T-helper 1 cell treated with Interleukin-12 subunit alpha and Interleukin-12 subunit beta and Interleukin-4 antibody, amounts not matched to agents 30 ng/mL and 1 ng/mL, for 36 hours (primary cell): Measurements from ENCODE around the gene RAB11A. TPM values are rescaled to one million over a fixed set of nuclear protein-coding genes. Genes with fewer than 3 reads are reported as not detected.

ENCODE experiments used
- intact Hi-C: fragments of 100-400 bp; cut with micrococcal nuclease; formaldehyde crosslinking; loops from one replicate; pipeline ENCODE4 v1.15.1; 2024
- total RNA-seq: library from RNA; stranded (reverse); gene quantifications from 2 replicates; pipeline ENCODE4 v1.2.3, GENCODE V29; 2022

Gene RAB11A
- total RNA-seq, 1 donor from 2014 or later = 212 TPM

GRCh38 chr15:65914386-65914785 is 45.1 kb downstream of the RAB11A start:
- intact Hi-C loops = no loop called here

- intact Hi-C loops = no loop called here
Measured at GRCh38 chr15:65914981-65915925, 46.0 kb downstream of the RAB11A start.

DNA sequence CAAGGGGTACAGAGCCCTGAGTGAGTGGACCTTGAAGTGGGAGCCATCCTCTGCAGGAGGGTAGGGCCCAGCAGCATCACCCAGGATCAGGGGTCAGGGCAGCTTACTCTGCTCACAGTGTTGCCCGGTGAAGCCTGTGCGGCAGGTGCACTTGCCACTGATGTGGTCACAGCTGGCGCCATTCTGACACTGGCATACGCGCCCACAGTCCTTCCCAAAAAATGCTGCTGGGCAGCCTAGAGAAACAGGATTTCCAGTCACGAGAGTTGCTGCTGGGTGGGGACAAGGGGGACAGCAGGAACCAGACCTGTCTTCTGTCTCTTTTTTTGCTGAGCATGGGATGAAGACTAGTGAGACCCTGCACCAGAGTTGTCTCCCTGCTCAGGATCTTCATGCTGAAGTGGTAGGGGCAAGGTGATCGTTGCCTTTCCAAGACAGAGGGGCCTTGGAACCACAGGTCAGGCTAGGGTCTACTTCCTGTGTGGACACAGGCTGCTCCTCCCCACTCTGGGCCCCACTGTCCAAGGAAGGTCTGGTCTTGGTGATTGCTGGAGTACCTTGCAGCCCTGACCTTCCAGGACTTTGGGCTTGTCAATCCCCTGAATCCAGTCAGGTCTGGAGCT is 46.9 kb downstream of the RAB11A start:
- intact Hi-C loops = loop anchor here (2.0 kb wide), 2 partner anchors 13 to 47 kb away; partner anchors contain the start of gene RAB11A

DNA sequence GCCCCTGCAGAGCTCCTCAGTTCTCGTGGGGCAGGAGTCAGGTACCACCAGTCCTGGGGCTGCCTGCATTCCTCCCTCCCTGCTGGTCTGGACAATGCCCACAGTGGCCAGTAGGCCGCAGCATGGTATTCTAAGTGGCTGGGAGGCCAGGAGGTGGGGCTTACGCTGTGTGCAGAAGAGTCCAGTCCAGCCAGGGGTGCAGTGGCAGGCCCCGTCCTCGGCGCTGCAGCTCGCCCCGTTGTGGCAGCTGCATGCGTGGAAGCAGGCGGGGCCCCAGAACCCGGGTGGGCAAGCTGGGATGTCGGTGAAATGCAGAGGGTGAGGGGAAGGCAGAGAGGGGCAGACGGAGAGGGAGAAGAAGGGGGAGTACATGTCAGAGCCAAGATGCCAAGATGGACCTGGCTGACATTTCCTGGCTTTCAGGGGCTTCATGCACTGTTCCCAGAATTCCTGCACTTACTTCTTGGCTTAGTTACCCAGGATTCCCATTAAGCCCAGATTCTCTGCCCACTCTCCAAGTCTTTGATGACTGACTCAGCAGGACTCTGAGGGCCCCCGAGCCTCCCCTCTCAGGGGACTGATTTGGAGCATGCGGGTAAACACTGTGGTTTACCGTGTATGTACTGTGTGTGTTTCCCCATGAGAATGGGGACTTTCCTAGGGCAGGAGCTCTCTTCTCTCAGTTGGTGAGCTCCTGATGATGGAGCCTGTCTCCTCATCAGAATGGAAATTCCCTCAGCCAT is 47.5 kb downstream of the RAB11A start:
- intact Hi-C loops = loop anchor here (1.0 to 2.0 kb wide), 4 partner anchors 14 to 48 kb away; partner anchors contain the start of gene RAB11A

DNA sequence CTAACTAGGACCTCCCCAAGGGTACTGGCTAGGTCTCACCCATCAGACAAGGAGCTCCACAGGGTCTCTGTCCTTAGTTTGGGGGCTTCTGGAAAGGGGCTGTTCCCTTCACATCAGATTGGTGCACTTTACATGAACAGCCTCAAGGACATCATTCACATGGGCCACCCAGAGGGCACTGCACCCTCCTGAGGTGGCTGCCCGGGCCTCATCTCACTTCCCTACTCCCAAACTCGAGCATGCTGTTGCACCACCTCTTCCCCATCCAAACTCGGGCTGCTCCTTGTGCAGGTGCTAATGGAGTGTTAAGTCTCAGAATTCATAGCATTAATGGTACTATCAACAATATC is 48.1 kb downstream of the RAB11A start:
- intact Hi-C loops = loop anchor here (1.0 to 2.0 kb wide), 4 partner anchors 15 to 49 kb away; partner anchors contain the start of gene RAB11A

DNA sequence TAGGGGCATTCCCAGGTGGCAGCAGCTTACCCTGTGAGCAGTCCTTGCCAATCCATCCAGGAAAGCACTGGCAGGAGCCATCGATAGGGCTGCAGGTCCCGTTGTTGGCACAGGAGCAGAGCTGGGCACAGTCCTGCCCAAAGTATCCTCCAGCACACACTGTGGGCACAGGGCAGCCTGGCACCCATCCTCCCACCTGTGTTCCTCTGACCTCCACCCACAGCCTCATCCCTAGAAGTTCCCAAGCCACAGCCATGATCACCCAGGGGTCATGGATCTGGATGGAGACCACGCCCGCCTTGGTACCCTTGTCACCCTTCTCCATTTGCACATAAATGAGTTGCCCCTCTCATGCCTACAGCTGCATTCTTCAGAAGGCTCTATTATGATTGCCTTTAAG is 48.6 kb downstream of the RAB11A start:
- intact Hi-C loops = loop anchor here (1.0 to 2.0 kb wide), 4 partner anchors 15 to 49 kb away; partner anchors contain the start of gene RAB11A

GRCh38 chr15:65918357-65918920 is 49.1 kb downstream of the RAB11A start:
- intact Hi-C loops = no loop called here

- intact Hi-C loops = no loop called here
Measured at GRCh38 chr15:65918945-65919344, 49.7 kb downstream of the RAB11A start.

DNA sequence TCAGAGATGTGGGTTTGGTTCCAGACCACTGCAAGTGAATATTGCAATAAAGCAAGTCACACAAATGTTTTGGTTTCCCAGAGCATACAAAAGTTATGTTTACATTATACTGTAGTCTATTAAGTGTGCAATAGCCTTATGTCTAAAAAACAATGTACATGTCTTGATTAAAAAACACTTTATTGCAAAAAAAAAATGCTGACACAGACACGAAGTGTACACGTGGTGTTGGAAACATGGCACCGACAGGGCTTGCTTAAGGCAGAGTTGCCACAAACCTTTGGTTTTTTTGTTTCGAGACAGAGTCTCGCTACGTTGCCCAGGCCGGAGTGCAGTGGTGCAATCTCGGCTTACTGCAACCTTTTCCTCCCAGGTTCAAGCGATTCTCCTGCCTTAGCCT is 50.1 kb downstream of the RAB11A start:
- intact Hi-C loops = no loop called here

GRCh38 chr15:65920121-65920520 is 50.8 kb downstream of the RAB11A start:
- intact Hi-C loops = no loop called here

DNA sequence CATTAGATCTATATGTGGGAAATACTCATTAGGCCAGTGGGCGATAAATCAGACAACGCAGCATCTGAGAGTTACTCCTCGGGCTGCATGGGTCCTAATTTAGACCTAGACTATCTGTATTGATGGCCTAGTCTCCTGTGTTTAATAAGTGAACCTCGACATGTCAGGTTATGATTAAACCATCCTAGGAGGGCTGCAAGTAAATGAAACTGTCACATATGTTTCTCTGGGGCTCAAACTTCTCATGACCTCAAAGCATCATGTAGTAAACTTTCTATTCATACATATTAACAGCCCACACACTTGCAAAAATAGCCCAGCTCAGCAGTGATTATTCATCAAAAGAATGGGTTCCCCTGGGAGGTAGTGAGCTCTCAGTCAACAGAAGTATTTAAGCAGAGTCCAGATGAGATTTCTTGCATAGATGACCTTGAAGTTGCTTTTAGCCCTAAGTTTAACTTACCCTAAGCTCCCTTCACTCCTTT is 51.6 kb downstream of the RAB11A start:
- intact Hi-C loops = no loop called here

GRCh38 chr15:65921780-65922179 is 52.5 kb downstream of the RAB11A start:
- intact Hi-C loops = no loop called here

- intact Hi-C loops = no loop called here
Measured at GRCh38 chr15:65922621-65923020, 53.3 kb downstream of the RAB11A start.

DNA sequence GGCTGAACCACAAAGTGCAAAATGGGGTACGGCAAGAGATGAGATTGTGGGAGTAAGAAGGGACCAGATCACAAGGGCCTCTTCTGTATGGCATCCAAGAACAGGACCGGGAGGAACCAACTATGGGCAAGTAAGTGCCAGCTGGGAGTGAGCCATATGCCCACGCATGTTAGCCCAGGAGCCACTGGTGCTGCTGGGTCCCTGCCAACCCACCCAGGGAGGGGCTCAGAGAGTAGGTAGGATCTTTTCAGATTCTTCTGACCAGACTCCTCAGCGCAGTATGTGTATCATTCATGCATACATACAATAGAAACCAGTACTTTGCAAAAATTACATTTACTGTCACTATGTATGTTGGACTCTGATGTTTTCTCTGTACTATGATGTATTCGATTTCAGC is 54.0 kb downstream of the RAB11A start:
- intact Hi-C loops = no loop called here

- intact Hi-C loops = no loop called here
Measured at GRCh38 chr15:65924004-65924403, 54.7 kb downstream of the RAB11A start.

DNA sequence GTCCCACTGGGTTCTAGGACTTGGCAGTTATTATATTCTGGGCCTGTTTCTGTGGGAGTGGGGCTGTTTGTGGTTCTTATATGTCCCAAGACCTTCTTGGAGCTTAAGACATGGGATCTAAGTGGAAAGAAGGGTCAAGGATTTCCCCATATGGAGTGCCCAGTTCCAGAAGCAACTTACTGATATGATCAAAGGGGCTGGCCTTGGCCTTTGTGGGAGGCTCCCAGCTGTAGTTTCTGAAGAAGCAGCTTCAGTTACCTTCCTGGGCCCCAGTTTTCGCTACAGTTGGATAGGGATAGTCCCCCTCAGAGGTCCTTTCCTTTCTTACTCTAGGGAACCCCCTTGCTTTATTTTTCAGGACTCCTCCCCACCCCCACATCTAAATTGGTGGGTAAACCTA is 56.0 kb downstream of the RAB11A start:
- intact Hi-C loops = no loop called here

DNA sequence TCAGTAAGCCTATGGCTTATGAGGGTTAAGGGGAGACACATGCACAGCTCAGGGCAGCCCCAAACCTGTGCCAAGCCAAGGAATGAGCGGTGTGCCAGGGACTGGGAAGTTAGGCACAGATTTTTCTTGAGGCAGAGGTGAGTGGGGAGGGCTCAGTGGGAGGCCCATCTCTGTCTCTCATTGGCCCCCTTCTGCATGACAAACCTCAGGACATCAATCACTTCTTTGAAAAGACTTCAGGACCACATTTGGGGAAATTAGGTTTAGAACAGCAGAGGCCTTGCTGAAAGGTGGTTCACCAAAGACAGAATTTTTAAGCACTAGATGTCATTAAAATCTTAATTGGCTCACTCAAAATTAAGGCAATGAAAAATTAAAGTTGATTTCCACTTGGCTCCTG is 57.2 kb downstream of the RAB11A start:
- intact Hi-C loops = no loop called here

DNA sequence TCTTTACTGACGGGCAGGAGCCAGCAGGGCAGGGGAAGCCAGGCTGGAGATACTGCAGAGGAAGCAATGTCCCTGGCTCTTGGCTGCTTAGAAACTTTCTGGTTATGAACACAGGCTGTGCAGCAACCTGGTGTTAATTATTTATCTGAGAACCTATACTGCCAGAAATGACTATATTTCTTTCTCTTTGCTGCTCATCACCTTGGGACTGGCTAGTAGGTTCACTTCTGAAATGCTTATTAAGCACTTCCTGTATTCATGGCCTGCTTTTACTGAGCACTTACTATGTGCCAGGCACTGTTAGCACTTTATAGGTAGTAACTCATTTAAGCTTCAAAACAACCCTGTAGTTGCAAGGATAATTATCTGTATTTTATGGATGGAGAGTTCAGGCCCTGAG is 57.6 kb downstream of the RAB11A start:
- intact Hi-C loops = no loop called here

- intact Hi-C loops = no loop called here
Measured at GRCh38 chr15:65927545-65927944, 58.3 kb downstream of the RAB11A start.

DNA sequence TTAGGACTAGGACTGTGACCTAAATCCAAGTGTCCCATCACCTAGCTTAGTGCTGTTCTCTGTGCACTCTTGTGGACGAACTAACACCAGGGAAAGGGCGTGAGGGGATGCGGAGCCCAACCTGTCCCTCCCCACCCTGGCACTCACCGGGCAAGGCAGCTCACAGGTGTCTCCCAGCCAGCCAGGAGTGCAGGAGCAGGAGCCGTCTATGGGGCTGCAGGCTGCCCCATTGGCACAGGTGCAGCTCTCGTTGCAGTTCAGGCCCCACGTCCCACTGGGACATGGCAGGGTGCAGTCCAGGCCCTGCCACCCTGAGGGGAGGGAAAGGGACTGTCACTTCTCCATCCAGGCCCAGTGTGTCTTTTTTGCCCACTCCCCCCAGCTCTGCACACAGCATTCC is 60.3 kb downstream of the RAB11A start:
- intact Hi-C loops = no loop called here

GRCh38 chr15:65930134-65930533 is 60.8 kb downstream of the RAB11A start:
- intact Hi-C loops = no loop called here
